ENCODE data around the gene HIPK2.
A peak's percentile ranks its signal among the peaks of the same experiment; 100 is the strongest.

The HIPK2 gene

GRCh38 chr7:139647085-139647484, 130.7 kb downstream of the HIPK2 start:
- Mint-ChIP-seq H3K4me1 (peaks cover 32% of the 10 kb centered on the region), H3K9me3 (no peaks in the 10 kb centered on the region), H3K36me3 (peaks cover 2% of the 10 kb centered on the region), H3K27me3 (no peaks in the 10 kb centered on the region), H3K4me3 (no peak overlapping the region), H3K27ac (peak overlapping the region; percentile 89)
- DNase-seq (ENCODE audit: low spot score in 2 of 2) (no peak), ATAC-seq (ENCODE audit: low read depth) (no peak)

- ATAC-seq (ENCODE audit: low read depth) = no peak
- Mint-ChIP-seq H3K4me1 (peaks cover 32% of the 10 kb centered on the region), H3K36me3 (peaks cover 3% of the 10 kb centered on the region), H3K27me3 (no peaks in the 10 kb centered on the region), H3K27ac (peak overlapping the region; percentile 67), H3K4me3 (no peak overlapping the region), H3K9me3 (no peaks in the 10 kb centered on the region)
- no peak for DNase-seq (ENCODE audit: low spot score in 2 of 2)
These were observed 131.2 kb downstream of the HIPK2 start for GRCh38 chr7:139646566-139646965.

GRCh38 chr7:139645572-139646523, 131.9 kb downstream of the HIPK2 start:
- Mint-ChIP-seq H3K27me3 (no peaks in the 10 kb centered on the region), H3K36me3 (peaks cover 5% of the 10 kb centered on the region), H3K9me3 (no peaks in the 10 kb centered on the region), H3K4me3 (no peak overlapping the region), H3K4me1 (peaks cover 32% of the 10 kb centered on the region), H3K27ac (peak overlapping the region; percentile 67)
- DNase-seq (ENCODE audit: low spot score in 2 of 2) = peak; percentile 82 to 84
- ATAC-seq (ENCODE audit: low read depth) = no peak

GRCh38 chr7:139643951-139644585, 133.7 kb downstream of the HIPK2 start:
- no peaks in the 10 kb centered on the region for H3K27me3 Mint-ChIP-seq
- H3K4me3 Mint-ChIP-seq = no peak overlapping the region
- H3K9me3 Mint-ChIP-seq = no peaks in the 10 kb centered on the region
- no peak overlapping the region for H3K27ac Mint-ChIP-seq
- DNase-seq (ENCODE audit: low spot score in 2 of 2) (no peak), ATAC-seq (ENCODE audit: low read depth) (no peak)
- peaks cover 5% of the 10 kb centered on the region for H3K36me3 Mint-ChIP-seq
- peaks cover 29% of the 10 kb centered on the region for H3K4me1 Mint-ChIP-seq

GRCh38 chr7:139642283-139642682, 135.5 kb downstream of the HIPK2 start:
- no peak overlapping the region for H3K4me3 Mint-ChIP-seq
- peaks cover 17% of the 10 kb centered on the region for H3K4me1 Mint-ChIP-seq
- no peaks in the 10 kb centered on the region for H3K27me3 Mint-ChIP-seq
- ATAC-seq (ENCODE audit: low read depth) = no peak
- H3K9me3 Mint-ChIP-seq = no peaks in the 10 kb centered on the region
- H3K27ac Mint-ChIP-seq = no peak overlapping the region
- peaks cover 7% of the 10 kb centered on the region for H3K36me3 Mint-ChIP-seq
- no peak for DNase-seq (ENCODE audit: low spot score in 2 of 2)

- Mint-ChIP-seq H3K4me3 (no peak overlapping the region), H3K36me3 (peaks cover 14% of the 10 kb centered on the region), H3K9me3 (no peaks in the 10 kb centered on the region), H3K27ac (no peak overlapping the region), H3K4me1 (peaks cover 12% of the 10 kb centered on the region), H3K27me3 (no peaks in the 10 kb centered on the region)
- no peak for ATAC-seq (ENCODE audit: low read depth)
- no peak for DNase-seq (ENCODE audit: low spot score in 2 of 2)
These were observed 136.3 kb downstream of the HIPK2 start for GRCh38 chr7:139641337-139641992.

GRCh38 chr7:139640681-139641080, 137.1 kb downstream of the HIPK2 start:
- H3K9me3 Mint-ChIP-seq = no peaks in the 10 kb centered on the region
- H3K27ac Mint-ChIP-seq = no peak overlapping the region
- H3K4me3 Mint-ChIP-seq = no peak overlapping the region
- no peaks in the 10 kb centered on the region for H3K27me3 Mint-ChIP-seq
- no peak for DNase-seq (ENCODE audit: low spot score in 2 of 2)
- ATAC-seq (ENCODE audit: low read depth) = no peak
- peaks cover 21% of the 10 kb centered on the region for H3K36me3 Mint-ChIP-seq
- H3K4me1 Mint-ChIP-seq = peaks cover 15% of the 10 kb centered on the region

- peaks cover 15% of the 10 kb centered on the region for H3K4me1 Mint-ChIP-seq
- H3K4me3 Mint-ChIP-seq = no peak overlapping the region
- H3K36me3 Mint-ChIP-seq = peaks cover 21% of the 10 kb centered on the region
- no peaks in the 10 kb centered on the region for H3K27me3 Mint-ChIP-seq
- DNase-seq (ENCODE audit: low spot score in 2 of 2) (no peak), ATAC-seq (ENCODE audit: low read depth) (no peak)
- H3K9me3 Mint-ChIP-seq = no peaks in the 10 kb centered on the region
- no peak overlapping the region for H3K27ac Mint-ChIP-seq
These were observed 138.2 kb downstream of the HIPK2 start for GRCh38 chr7:139639563-139639962.

- H3K36me3 Mint-ChIP-seq = peaks cover 25% of the 10 kb centered on the region
- H3K4me1 Mint-ChIP-seq = peaks cover 17% of the 10 kb centered on the region
- H3K27ac Mint-ChIP-seq = peak overlapping the region; percentile 12
- H3K27me3 Mint-ChIP-seq = no peaks in the 10 kb centered on the region
- H3K9me3 Mint-ChIP-seq = no peaks in the 10 kb centered on the region
- H3K4me3 Mint-ChIP-seq = no peak overlapping the region
- ATAC-seq (ENCODE audit: low read depth) (no peak), DNase-seq (ENCODE audit: low spot score in 2 of 2) (no peak)
These were observed 142.1 kb downstream of the HIPK2 start for GRCh38 chr7:139635526-139636302.

- no peaks in the 10 kb centered on the region for H3K27me3 Mint-ChIP-seq
- peaks cover 32% of the 10 kb centered on the region for H3K36me3 Mint-ChIP-seq
- no peak for DNase-seq (ENCODE audit: low spot score in 2 of 2)
- H3K9me3 Mint-ChIP-seq = no peaks in the 10 kb centered on the region
- no peak overlapping the region for H3K27ac Mint-ChIP-seq
- peaks cover 18% of the 10 kb centered on the region for H3K4me1 Mint-ChIP-seq
- ATAC-seq (ENCODE audit: low read depth) = no peak
- no peak overlapping the region for H3K4me3 Mint-ChIP-seq
These were observed 143.7 kb downstream of the HIPK2 start for GRCh38 chr7:139634087-139634486.

- peaks cover 20% of the 10 kb centered on the region for H3K4me1 Mint-ChIP-seq
- no peak overlapping the region for H3K4me3 Mint-ChIP-seq
- H3K27ac Mint-ChIP-seq = no peak overlapping the region
- DNase-seq (ENCODE audit: low spot score in 2 of 2) = no peak
- ATAC-seq (ENCODE audit: low read depth) = no peak
- H3K9me3 Mint-ChIP-seq = no peaks in the 10 kb centered on the region
- H3K27me3 Mint-ChIP-seq = no peaks in the 10 kb centered on the region
- peaks cover 33% of the 10 kb centered on the region for H3K36me3 Mint-ChIP-seq
These were observed 146.2 kb downstream of the HIPK2 start for GRCh38 chr7:139631520-139632031.

GRCh38 chr7:139630643-139631519, 146.9 kb downstream of the HIPK2 start:
- peaks cover 30% of the 10 kb centered on the region for H3K36me3 Mint-ChIP-seq
- ATAC-seq (ENCODE audit: low read depth) (no peak), DNase-seq (ENCODE audit: low spot score in 2 of 2) (no peak)
- no peaks in the 10 kb centered on the region for H3K27me3 Mint-ChIP-seq
- no peak overlapping the region for H3K4me3 Mint-ChIP-seq
- no peaks in the 10 kb centered on the region for H3K9me3 Mint-ChIP-seq
- H3K4me1 Mint-ChIP-seq = peaks cover 15% of the 10 kb centered on the region
- H3K27ac Mint-ChIP-seq = no peak overlapping the region
